K562 (cell line): ENCODE results near the gene CUEDC2. TPM values are rescaled to one million over a fixed set of nuclear protein-coding genes. Genes with fewer than 3 reads are reported as not detected.
A peak's percentile ranks its signal among the peaks of the same experiment; 100 is the strongest.

ENCODE experiments used
- ATAC-seq: fragments of 200-7000 bp; cut with Tn5 transposase; 3 replicates; pipeline ENCODE4 v1.9.1; 2020; ENCODE audit warnings: moderate library complexity
- BruUV-seq: library from RNA; stranded (reverse); fragments of 400-500 nt; replicated peaks from 2 replicates; lab custom pipeline; 2021; lab: Mats Ljungman, UMichigan
- CTCF ChIA-PET: fragments of 300-600 bp; formaldehyde crosslinking; extraction: SDS; loops from one replicate; lab custom pipeline; 2021; ENCODE audit warnings: low intra/inter-chr PET ratio; lab: Yijun Ruan, JAX
- POLR2A ChIA-PET: fragments of 300-600, 350-650 bp; sonication (Branson Sonifier 250); formaldehyde crosslinking; extraction: SDS; loops from one replicate; lab custom pipeline; 2021; ENCODE audit warnings: antibody characterized with exemption, inconsistent platforms; lab: Yijun Ruan, JAX
- DNase-seq, 4 experiments: peaks; one replicate each; pipeline versions ENCODE4 v3.0.0 to v3.0.0-alpha.2; 2011 to 2018; ENCODE audit warnings: low spot score in 3 of 4, mixed read lengths in 3 of 4; ENCODE audit errors: extremely low read depth in 1 of 4
- FAIRE-seq: peaks from 2 replicates; lab custom pipeline; 2011; peaks lifted over from hg19 to GRCh38; lab: Jason Lieb, UNC
- H2AFZ ChIP-seq: 2 replicates; pipeline ENCODE4 v1.6.0; 2011; ENCODE audit warnings: low read depth, low read length, control low read depth, inconsistent platforms
- H3K27ac ChIP-seq: fragments of 200-600 bp; 3 replicates; pipeline ENCODE4 v1.8.0; 2011; ENCODE audit warnings: low read depth, mild to moderate bottlenecking, control low read depth, inconsistent platforms, low read length, moderate library complexity, mixed read lengths; ENCODE audit errors: extremely low read depth
- H3K27me3 ChIP-seq, 2 experiments: fragments of 300-600 bp in 1 of 2; 2 replicates in 1 of 2; 3 replicates in 1 of 2; pipeline versions ENCODE4 v1.6.0 to v1.8.0; 2011; ENCODE audit warnings: inconsistent platforms in 2 of 2, low read length in 2 of 2, mild to moderate bottlenecking in 1 of 2, mixed read lengths in 1 of 2, moderate library complexity in 1 of 2; ENCODE audit not compliant: control insufficient read depth in 2 of 2, insufficient read depth in 2 of 2
- H3K36me3 ChIP-seq: fragments of 300-600 bp; 3 replicates; pipeline ENCODE4 v1.8.0; 2011; ENCODE audit warnings: mild to moderate bottlenecking, low read length, inconsistent platforms; ENCODE audit not compliant: control insufficient read depth, insufficient read depth
- H3K4me1 ChIP-seq, 2 experiments: fragments of 200-600 bp in 1 of 2; replicated peaks in 1 of 2; 2 replicates in 1 of 2; 3 replicates in 1 of 2; pipeline versions ENCODE4 v1.5.1 to v1.8.0; 2011; ENCODE audit warnings: inconsistent platforms in 2 of 2, low read length in 2 of 2, mild to moderate bottlenecking in 1 of 2, mixed read lengths in 1 of 2, moderate library complexity in 1 of 2; ENCODE audit not compliant: control insufficient read depth in 2 of 2, insufficient read depth in 2 of 2
- H3K4me2 ChIP-seq: 2 replicates; pipeline ENCODE4 v1.6.1; 2011; ENCODE audit warnings: low read length, control low read depth, inconsistent platforms, mixed read lengths; ENCODE audit not compliant: insufficient read depth
- H3K4me3 ChIP-seq: fragments of 200-600 bp; sonication (generic), shearing (Covaris generic); 2 replicates; pipeline ENCODE4 v1.5.1; 2016; ENCODE audit warnings: control low read depth, inconsistent platforms
- H3K79me2 ChIP-seq: fragments of 200-600 bp; 3 replicates; pipeline ENCODE4 v1.8.0; 2011; ENCODE audit warnings: low read length, inconsistent platforms; ENCODE audit not compliant: control insufficient read depth, insufficient read depth
- H3K9ac ChIP-seq, 2 experiments: 2 replicates each; pipeline versions ENCODE4 v1.6.0 to v1.6.1; 2011; ENCODE audit warnings: low read depth in 2 of 2, low read length in 2 of 2, control low read depth in 1 of 2, inconsistent platforms in 1 of 2, mild to moderate bottlenecking in 1 of 2, mixed read lengths in 1 of 2; ENCODE audit not compliant: insufficient read depth in 1 of 2
- H3K9me1 ChIP-seq: one replicate; pipeline ENCODE4 v1.6.0; 2011; ENCODE audit warnings: inconsistent platforms, mild to moderate bottlenecking, low read length, moderate library complexity; ENCODE audit not compliant: control insufficient read depth, insufficient read depth
- H3K9me3 ChIP-seq: replicated peaks from 2 replicates; pipeline ENCODE4 v1.5.1; 2011; ENCODE audit warnings: low read depth, low read length, inconsistent platforms; ENCODE audit not compliant: control insufficient read depth, insufficient read depth
- H4K20me1 ChIP-seq: replicated peaks from 2 replicates; pipeline ENCODE4 v1.6.1; 2011; ENCODE audit warnings: low read length, inconsistent platforms, mixed read lengths; ENCODE audit not compliant: control insufficient read depth, insufficient read depth
- ELK1 ChIP-seq: sonication (generic); formaldehyde crosslinking; IDR thresholded peaks from 2 replicates; pipeline ENCODE4 v1.8.1; 2022; ENCODE audit warnings: missing genetic modification reagents
- ESRRA ChIP-seq: fragments of 450-650 bp; IDR thresholded peaks from 2 replicates; pipeline ENCODE4 v1.6.1; 2014; ENCODE audit warnings: low read depth, mild to moderate bottlenecking, moderate library complexity, borderline replicate concordance
- GABPA ChIP-seq: fragments of 200-800 bp; sonication (Bioruptor generic); conservative IDR thresholded peaks from 2 replicates; pipeline ENCODE4 v1.6.1; 2016; ENCODE audit warnings: low read depth, missing genetic modification characterization, missing compliant biosample characterization
- MYBL2 ChIP-seq, 2 experiments: fragments of 450-650 bp in 1 of 2; sonication (generic) in 1 of 2; formaldehyde crosslinking in 1 of 2; IDR thresholded peaks; 2 replicates each; pipeline versions ENCODE4 v1.6.1 to v1.8.1; 2017 to 2022; ENCODE audit warnings: borderline replicate concordance in 1 of 2, inconsistent platforms in 1 of 2, low read depth in 1 of 2, mild to moderate bottlenecking in 1 of 2, missing genetic modification reagents in 1 of 2, moderate library complexity in 1 of 2
- PYGO2 ChIP-seq: fragments of 450-650 bp; IDR thresholded peaks from 2 replicates; pipeline ENCODE4 v1.6.1; 2016; ENCODE audit warnings: mild to moderate bottlenecking, missing genetic modification characterization, moderate library complexity, missing compliant biosample characterization
- RBM22 ChIP-seq: fragments of 200-400 bp; formaldehyde crosslinking; IDR thresholded peaks from 2 replicates; pipeline ENCODE4 v1.6.1; 2018; ENCODE audit warnings: low read length, low read depth; ENCODE audit not compliant: poor library complexity, severe bottlenecking
- TAF7 ChIP-seq: fragments of 450-650 bp; IDR thresholded peaks from 2 replicates; pipeline ENCODE4 v1.6.1; 2016; ENCODE audit warnings: missing genetic modification characterization, missing compliant biosample characterization
- TAF9B ChIP-seq: fragments of 450-650 bp; IDR thresholded peaks from 2 replicates; pipeline ENCODE4 v1.6.1; 2018; ENCODE audit warnings: mild to moderate bottlenecking; ENCODE audit not compliant: partially characterized antibody
- ZBTB17 ChIP-seq: fragments of 450-650 bp; formaldehyde crosslinking; IDR thresholded peaks from 2 replicates; pipeline ENCODE4 v1.4.0; 2020; ENCODE audit warnings: mild to moderate bottlenecking
- WGBS: fragments of 100-300 bp; shearing (Covaris generic); methylation state at CpG from one replicate; pipeline ENCODE4 v1.1.6; 2016; ENCODE audit warnings: low coverage, mixed read lengths; ENCODE audit not compliant: insufficient coverage; ENCODE audit errors: missing lambda C conversion rate; 5-methylcytosine and 5-hydroxymethylcytosine counted together
- in situ Hi-C: fragments of 300-500 bp; cut with MboI; formaldehyde crosslinking; loops from 4 replicates; pipeline ENCODE4 v1.15.0; 2018; ENCODE audit warnings: inconsistent platforms, mixed read lengths
- intact Hi-C: fragments of 100-400 bp; cut with micrococcal nuclease; formaldehyde crosslinking; loops from 2 replicates; pipeline ENCODE4 v1.14.2; 2022
- polyA plus RNA-seq, 8 experiments: library from polyadenylated mRNA; depleted of rRNA in 4 of 8; stranded (reverse) in 5 of 8; unstranded in 3 of 8; fragments of >200 nt; fragmentation: Nextera tagmentation in 2 of 8; fragmentation: Illumina TruSeq in 1 of 8; extraction: Ambion mirVana in 2 of 8; extraction: Trizol in 1 of 8; gene quantifications; 2 replicates each; pipeline versions ENCODE4 v1.2.1 to v1.2.3, GENCODE V29; 2011 to 2014; ENCODE audit warnings: inconsistent platforms in 1 of 8, missing spikeins in 1 of 8
- total RNA-seq, 7 experiments: library from RNA; depleted of rRNA in 6 of 7; stranded (reverse); fragments of >200 nt in 6 of 7; fragmentation: Illumina TruSeq in 2 of 7; extraction: Trizol in 2 of 7; gene quantifications; 2 replicates each; pipeline versions ENCODE4 v1.2.1 to v1.2.3, GENCODE V29; 2011 to 2021; ENCODE audit warnings: low replicate concordance in 1 of 7
- TF ChIP-seq, protein P1 (sequence below): fragments of 250-450 bp; sonication (Bioruptor Pico); IDR thresholded peaks from 2 replicates; pipeline ENCODE4 v1.8.0; 2021; ENCODE audit warnings: mild to moderate bottlenecking, moderate library complexity

Gene CUEDC2
- total and polyA plus RNA-seq, 9 of the 15 experiments (the other 6 are each of a cell fraction or from before 2014, with no cell fraction given): 8.5 to 48.9 (median 27.4) TPM

DNA sequence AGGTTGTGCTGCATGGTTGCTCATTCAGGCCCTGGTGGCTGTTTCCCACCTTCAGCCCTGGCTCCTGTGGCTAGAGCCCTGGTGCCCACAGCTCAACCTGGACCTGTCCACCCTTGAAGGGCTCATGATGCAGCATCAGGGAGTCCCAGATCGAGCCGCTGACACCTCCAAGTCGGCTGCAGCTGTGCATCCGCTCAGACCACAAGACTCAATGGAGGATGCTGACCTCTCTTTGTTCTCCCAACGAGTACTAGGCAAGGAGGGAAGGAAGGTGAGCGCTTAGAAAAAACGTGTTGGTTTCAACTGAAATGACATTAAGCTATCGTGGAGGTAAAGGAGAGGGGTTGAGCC, 28.4 kb upstream of the CUEDC2 start:
- Histone ChIP-seq H3K27me3 (no peaks in the 10 kb centered on the region), H3K9me1 (no peaks in the 10 kb centered on the region), H3K4me2 (peak overlapping the region; percentile 80), H2AFZ (peak overlapping the region; percentile 99), H3K9me3 (no peaks in the 10 kb centered on the region), H4K20me1 (no peaks in the 10 kb centered on the region), H3K9ac (peak overlapping the region; percentile 41 to 72), H3K79me2 (no peaks in the 10 kb centered on the region), H3K27ac (peak overlapping the region; percentile 73), H3K36me3 (peaks cover 9% of the 10 kb centered on the region; the same call in 2 of the 3 replicates), H3K4me1 (peaks cover 26 to 27% of the 10 kb centered on the region in 2 experiments), H3K4me3 (no peak overlapping the region)
- ChIA-PET CTCF (no interaction called here), POLR2A (interaction anchor here (1.0 to 4.2 kb wide), 4 partner anchors 9 to 28 kb away, joined by 4 to 24 read pairs (median 8); partner anchors contain the start of genes C10orf95 and CUEDC2)
- no peak for FAIRE-seq
- intact Hi-C loops (loop anchor here (5.0 kb wide), 1 partner anchor 39 kb away; the partner anchor contains the start of gene FBXL15), in situ Hi-C loops (no loop called here)
- no TSS peak for BruUV-seq
- DNase-seq: no peak
- ATAC-seq: peak; percentile 5
- TF ChIP-seq TAF7 (tag): peak; percentile 33; the same call in 1 of the 2 replicates
- 0 out of 2 replicates have a peak, but pooled peaks have one; percentile 4 for TF ChIP-seq GABPA (tag)
- TF ChIP-seq ZBTB17 (CRISPR knock-in tag): 0 out of 2 replicates have a peak, but pooled peaks have one; percentile 4
- TF ChIP-seq RBM22: no peak
- TF ChIP-seq ELK1 (CRISPR knock-in tag): no peak
- no peak for TF ChIP-seq ESRRA
- TF ChIP-seq MYBL2 (IDR thresholded peaks at IDR 0.05; ENCODE audit: low read depth): no peak
- TF ChIP-seq MYBL2 (CRISPR knock-in tag; IDR thresholded peaks at IDR 0.05; ENCODE audit: borderline replicate concordance): no peak
- TF ChIP-seq PYGO2: no peak
- TF ChIP-seq, protein P1, sequence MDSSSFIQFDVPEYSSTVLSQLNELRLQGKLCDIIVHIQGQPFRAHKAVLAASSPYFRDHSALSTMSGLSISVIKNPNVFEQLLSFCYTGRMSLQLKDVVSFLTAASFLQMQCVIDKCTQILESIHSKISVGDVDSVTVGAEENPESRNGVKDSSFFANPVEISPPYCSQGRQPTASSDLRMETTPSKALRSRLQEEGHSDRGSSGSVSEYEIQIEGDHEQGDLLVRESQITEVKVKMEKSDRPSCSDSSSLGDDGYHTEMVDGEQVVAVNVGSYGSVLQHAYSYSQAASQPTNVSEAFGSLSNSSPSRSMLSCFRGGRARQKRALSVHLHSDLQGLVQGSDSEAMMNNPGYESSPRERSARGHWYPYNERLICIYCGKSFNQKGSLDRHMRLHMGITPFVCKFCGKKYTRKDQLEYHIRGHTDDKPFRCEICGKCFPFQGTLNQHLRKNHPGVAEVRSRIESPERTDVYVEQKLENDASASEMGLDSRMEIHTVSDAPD (CRISPR knock-in tag): no peak
- peak; percentile 42 for TF ChIP-seq TAF9B
- WGBS: 26% methylated on average over 5 of the region's 8 CpGs
